Activated CD4-positive, alpha-beta T cell treated with anti-CD3 and anti-CD28 coated beads for 36 hours (primary cell): ENCODE results near the gene OSTM1. TPM values are rescaled to one million over a fixed set of nuclear protein-coding genes. Genes with fewer than 3 reads are reported as not detected.
"Not testable (repeated sequence)": the region's sequence is repeated elsewhere in the genome, so short reads cannot be mapped to it uniquely, and the experiment has no call there.

Source experiments
- ATAC-seq: fragments of 200-7000 bp; cut with Tn5 transposase; one replicate; pipeline ENCODE4 v1.10.0; 2021; ENCODE audit warnings: mild to moderate bottlenecking, moderate library complexity
- CTCF ChIA-PET: fragments of 350-600 bp; sonication (Branson Sonifier 250); formaldehyde crosslinking; loops from one replicate; lab custom pipeline; 2021; ENCODE audit warnings: antibody characterized with exemption; lab: Charles Lee
- POLR2A ChIA-PET: fragments of 350-600 bp; sonication (Branson Sonifier 250); formaldehyde crosslinking; loops from one replicate; lab custom pipeline; 2021; ENCODE audit warnings: antibody characterized with exemption, inconsistent platforms; lab: Charles Lee
- DNase-seq: peaks from one replicate; pipeline ENCODE4 v3.0.0-alpha.2; 2020
- H3K27ac Mint-ChIP-seq: one replicate; pipeline ENCODE4 v1.8.0; 2021; ENCODE audit warnings: mixed read lengths
- H3K27me3 Mint-ChIP-seq: one replicate; pipeline ENCODE4 v1.8.0; 2021; ENCODE audit warnings: mixed read lengths
- H3K36me3 Mint-ChIP-seq: one replicate; pipeline ENCODE4 v1.8.0; 2021; ENCODE audit warnings: low read depth, mixed read lengths
- H3K4me1 Mint-ChIP-seq: one replicate; pipeline ENCODE4 v1.8.0; 2021; ENCODE audit warnings: mixed read lengths
- H3K4me3 Mint-ChIP-seq: one replicate; pipeline ENCODE4 v1.8.0; 2021; ENCODE audit warnings: mild to moderate bottlenecking, moderate library complexity, mixed read lengths
- H3K9me3 Mint-ChIP-seq: one replicate; pipeline ENCODE4 v1.8.0; 2021; ENCODE audit warnings: low read depth, mixed read lengths
- intact Hi-C, 2 experiments: fragments of 100-400 bp; cut with DNase I in 1 of 2; cut with micrococcal nuclease in 1 of 2; formaldehyde crosslinking; loops; one replicate each; pipeline versions ENCODE4 v1.14.2 to v1.15.1; 2022 to 2024; cut with DNase I, micrococcal nuclease
- total RNA-seq, 2 experiments: library from RNA; stranded (reverse); gene quantifications; one replicate each; pipeline ENCODE4 v1.2.3, GENCODE V29; 2021

OSTM1 gene
- total RNA-seq, 2 experiments from 2014 or later: 5.5 to 7.3 TPM

DNA sequence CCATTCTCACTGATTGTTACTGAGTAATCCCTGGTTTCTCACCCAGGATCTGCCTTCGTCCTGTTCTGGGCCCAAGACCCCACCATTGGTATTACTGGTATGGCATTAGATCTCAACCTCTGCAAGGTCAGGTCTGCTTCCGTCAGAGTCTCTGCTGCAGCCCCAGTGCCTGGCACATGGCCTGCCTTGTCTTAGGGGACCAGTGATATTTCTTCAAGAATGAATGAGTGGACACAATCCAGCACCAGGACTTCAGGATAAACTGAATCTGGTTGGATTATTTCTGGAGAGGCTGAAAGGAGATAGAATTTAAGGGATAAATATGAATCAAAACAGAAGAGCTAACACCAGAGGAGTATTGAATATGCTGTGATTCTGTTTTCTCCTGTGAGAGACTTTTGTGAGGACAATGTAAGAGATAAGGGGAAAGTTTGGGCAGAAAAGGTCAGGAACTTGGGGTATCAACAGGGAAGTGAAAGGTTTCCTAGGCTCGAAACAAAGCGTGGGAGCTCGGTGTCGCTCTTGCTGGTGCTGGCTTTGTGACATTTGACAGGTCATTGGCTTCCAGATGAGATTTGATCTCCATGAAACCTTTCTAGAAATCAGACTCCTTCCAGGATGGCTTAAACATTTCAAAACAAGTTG lies 53.9 kb downstream of the OSTM1 start:
- Mint-ChIP-seq H3K4me1 (no peaks in the 10 kb centered on the region), H3K36me3 (no peaks in the 10 kb centered on the region), H3K27ac (no peak overlapping the region), H3K4me3 (no peak overlapping the region), H3K9me3 (no peaks in the 10 kb centered on the region), H3K27me3 (no peaks in the 10 kb centered on the region)
- CTCF ChIA-PET: interaction anchor here (0.9 kb wide), 1 partner anchor 419 kb away, joined by 3 read pairs; no protein-coding TSS in a partner anchor
- POLR2A ChIA-PET: no interaction called here
- ATAC-seq (no peak), DNase-seq (no peak)
- intact Hi-C loops: no loop called here

DNA sequence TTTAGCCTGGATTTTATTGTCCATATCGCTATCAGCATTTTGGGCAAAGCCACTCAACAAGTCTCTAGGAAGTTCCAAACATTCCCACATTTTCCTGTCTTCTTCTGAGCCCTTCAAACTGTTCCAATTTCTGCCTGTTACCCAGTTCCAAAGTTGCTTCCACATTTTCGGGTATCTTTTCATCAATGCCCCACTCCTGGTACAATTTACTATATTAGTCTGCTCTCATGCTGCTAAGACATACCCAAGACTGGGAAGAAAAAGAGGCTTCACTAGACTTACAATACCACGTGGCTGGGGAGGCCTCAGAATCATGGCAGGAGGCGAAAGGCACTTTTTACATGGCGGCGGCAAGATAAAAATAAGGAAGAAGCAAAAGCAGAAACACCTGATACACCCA lies 58.3 kb downstream of the OSTM1 start:
- ATAC-seq, H3K4me1 Mint-ChIP-seq, H3K27ac Mint-ChIP-seq, DNase-seq, H3K9me3 Mint-ChIP-seq, H3K27me3 Mint-ChIP-seq, intact Hi-C loops, H3K36me3 Mint-ChIP-seq, CTCF ChIA-PET, H3K4me3 Mint-ChIP-seq, POLR2A ChIA-PET: not testable (repeated sequence)

DNA sequence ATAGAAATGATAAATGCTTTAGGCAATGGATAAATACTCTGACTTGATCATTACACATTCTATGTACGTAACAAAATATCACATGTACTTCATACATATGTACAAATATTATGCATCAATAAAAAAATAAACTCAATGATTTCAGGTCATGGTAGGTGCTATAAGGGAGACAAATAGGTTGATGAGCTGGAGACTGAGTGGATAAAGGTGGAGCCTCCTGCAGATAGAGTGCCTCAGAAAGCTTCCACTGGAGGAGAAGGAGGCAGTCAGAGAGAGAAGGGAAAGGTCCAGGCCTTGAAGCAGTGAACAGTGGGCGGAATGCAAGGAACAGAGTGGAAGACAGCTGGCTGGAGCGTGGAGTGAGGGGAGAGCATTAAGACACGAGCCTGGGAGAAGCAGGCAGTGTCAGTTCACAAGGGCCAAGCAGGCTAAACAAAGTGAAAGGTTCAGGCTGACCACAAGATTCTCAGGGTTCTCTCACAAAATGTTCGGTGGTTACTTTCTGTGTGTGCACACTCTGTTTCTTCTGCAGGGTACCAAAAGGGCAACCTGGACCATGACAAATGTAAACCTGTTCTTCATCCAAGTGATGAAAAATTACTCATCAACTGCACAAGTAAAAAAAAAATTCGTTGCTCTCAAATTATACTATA lies 60.6 kb downstream of the OSTM1 start:
- DNase-seq (no peak), ATAC-seq (no peak)
- POLR2A ChIA-PET: no interaction called here
- Mint-ChIP-seq H3K27ac (no peak overlapping the region), H3K36me3 (peaks cover 3% of the 10 kb centered on the region), H3K9me3 (peaks cover 6% of the 10 kb centered on the region), H3K27me3 (no peaks in the 10 kb centered on the region), H3K4me1 (no peaks in the 10 kb centered on the region), H3K4me3 (no peak overlapping the region)
- CTCF ChIA-PET: interaction anchor here (0.5 to 0.6 kb wide), 3 partner anchors 38 to 694 kb away, joined by 3 to 4 read pairs (median 3); no protein-coding TSS in a partner anchor
- intact Hi-C loops: no loop called here

DNA sequence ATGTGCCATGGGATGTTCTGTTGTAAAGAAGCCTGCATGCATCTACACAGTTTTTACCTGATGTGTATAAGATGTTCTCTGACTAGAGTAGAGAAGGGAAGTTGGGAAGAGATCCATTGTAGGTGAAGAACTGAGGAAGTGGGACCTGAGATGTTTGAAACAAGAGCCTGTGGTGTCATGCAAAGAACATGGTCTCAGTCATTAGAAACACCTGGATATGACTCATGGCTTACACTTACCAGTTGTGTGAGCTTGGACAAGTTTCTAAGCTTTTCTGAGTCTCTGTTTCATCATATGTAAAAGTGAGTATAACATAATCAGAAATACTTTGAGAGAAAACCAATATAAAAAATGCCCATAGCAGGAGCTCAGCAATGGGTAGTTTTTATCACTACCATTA lies 64.6 kb downstream of the OSTM1 start:
- ChIA-PET POLR2A (no interaction called here), CTCF (interaction anchor here (0.7 kb wide), 1 partner anchor 611 kb away, joined by 3 read pairs; no protein-coding TSS in a partner anchor)
- ATAC-seq (peak; percentile 49), DNase-seq (no peak)
- H3K27me3 Mint-ChIP-seq: no peaks in the 10 kb centered on the region
- no peaks in the 10 kb centered on the region for H3K4me1 Mint-ChIP-seq
- peaks cover 3% of the 10 kb centered on the region for H3K36me3 Mint-ChIP-seq
- no peak overlapping the region for H3K27ac Mint-ChIP-seq
- intact Hi-C loops: no loop called here
- H3K4me3 Mint-ChIP-seq: no peak overlapping the region
- peaks cover 6% of the 10 kb centered on the region for H3K9me3 Mint-ChIP-seq

DNA sequence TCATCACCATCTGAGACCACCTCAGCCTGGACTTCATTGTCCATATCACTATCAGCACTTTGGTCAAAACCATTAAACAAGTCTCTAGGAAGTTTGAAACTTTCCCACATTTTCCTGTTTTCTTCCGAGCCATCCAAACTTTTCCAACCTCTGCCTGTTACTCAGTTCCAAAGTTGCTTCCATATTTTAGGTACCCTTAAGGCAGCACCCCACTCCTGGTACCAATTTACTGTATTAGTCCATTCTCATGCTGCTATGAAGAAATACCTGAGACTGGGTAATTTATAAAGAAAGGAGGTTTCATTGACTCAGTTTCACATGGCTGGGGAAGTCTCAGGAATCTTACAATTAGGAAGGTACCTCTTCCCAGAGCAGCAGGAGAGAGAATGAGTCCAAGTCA lies 65.3 kb downstream of the OSTM1 start:
- H3K4me1 Mint-ChIP-seq, CTCF ChIA-PET, intact Hi-C loops, H3K9me3 Mint-ChIP-seq, H3K27ac Mint-ChIP-seq, H3K27me3 Mint-ChIP-seq, H3K36me3 Mint-ChIP-seq, ATAC-seq, POLR2A ChIA-PET, H3K4me3 Mint-ChIP-seq, DNase-seq: not testable (repeated sequence)

DNA sequence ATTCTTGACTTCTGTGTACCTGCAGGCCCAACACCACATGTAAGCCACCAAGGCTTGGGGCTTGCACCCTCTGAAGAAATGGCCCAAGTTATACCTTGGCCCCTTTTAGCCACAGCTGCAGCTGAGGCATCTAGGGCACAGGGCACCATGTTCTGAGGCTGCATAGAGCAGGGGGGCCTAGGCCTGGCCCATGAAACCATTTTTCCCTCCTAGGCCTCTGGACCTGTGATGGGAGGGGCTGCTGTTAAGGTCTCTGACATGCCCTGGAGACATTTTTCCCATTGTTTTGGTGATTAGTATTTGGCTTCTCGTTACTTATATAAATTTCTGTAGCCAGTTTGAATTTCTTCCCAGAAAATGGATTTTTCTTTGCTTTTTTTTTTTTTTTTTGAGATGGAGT lies 66.2 kb downstream of the OSTM1 start:
- no peak overlapping the region for H3K27ac Mint-ChIP-seq
- intact Hi-C loops: no loop called here
- H3K4me1 Mint-ChIP-seq: no peaks in the 10 kb centered on the region
- DNase-seq (no peak), ATAC-seq (no peak)
- ChIA-PET CTCF (no interaction called here), POLR2A (no interaction called here)
- H3K9me3 Mint-ChIP-seq: peaks cover 6% of the 10 kb centered on the region
- no peaks in the 10 kb centered on the region for H3K27me3 Mint-ChIP-seq
- H3K4me3 Mint-ChIP-seq: no peak overlapping the region
- H3K36me3 Mint-ChIP-seq: peaks cover 3% of the 10 kb centered on the region

DNA sequence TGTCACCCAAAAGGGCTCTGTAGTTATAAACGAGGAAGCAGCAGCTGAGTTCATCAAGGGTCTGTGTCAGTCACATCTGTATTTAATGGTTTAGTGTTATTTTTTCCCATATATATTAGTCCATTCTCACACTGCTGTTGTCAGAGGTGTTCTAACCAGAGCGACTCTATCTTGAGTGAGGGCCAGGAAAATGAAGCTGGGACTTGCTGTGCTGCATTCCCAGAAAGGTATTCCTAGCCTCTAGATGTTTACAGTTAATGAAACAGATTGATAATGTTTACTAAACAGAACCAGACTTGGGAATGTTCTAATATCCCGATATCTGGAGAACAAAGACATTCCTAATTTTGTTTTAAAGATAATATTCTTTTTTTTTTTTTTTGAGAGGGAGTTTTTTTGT lies 68.6 kb downstream of the OSTM1 start:
- Mint-ChIP-seq H3K27me3 (no peaks in the 10 kb centered on the region), H3K27ac (no peak overlapping the region), H3K9me3 (peaks cover 6% of the 10 kb centered on the region), H3K4me3 (no peak overlapping the region), H3K36me3 (peaks cover 3% of the 10 kb centered on the region), H3K4me1 (no peaks in the 10 kb centered on the region)
- intact Hi-C loops: no loop called here
- DNase-seq: no peak
- ChIA-PET POLR2A (no interaction called here), CTCF (interaction anchor here (0.9 kb wide), 1 partner anchor 65 kb away, joined by 3 read pairs; no protein-coding TSS in a partner anchor)
- no peak for ATAC-seq

DNA sequence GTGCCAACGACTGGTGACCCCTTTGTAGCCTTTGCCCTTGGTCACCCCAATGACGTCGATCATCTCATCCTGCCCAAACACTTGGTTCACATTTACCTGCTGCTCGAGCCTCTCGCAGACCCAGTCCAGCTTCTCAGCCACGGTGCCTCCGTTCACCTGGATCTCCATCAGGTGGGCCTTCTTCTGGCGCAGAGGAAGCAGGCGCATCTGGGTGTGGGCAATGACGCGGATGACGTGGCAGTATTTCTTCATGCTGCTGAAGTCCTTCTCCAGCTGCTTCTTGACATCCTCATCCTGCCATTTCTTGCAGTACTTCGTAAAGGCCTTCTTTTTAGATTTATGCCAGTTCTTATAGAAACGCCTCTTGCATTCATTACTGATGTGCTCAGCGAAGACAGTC lies 69.7 kb downstream of the OSTM1 start:
- no peak overlapping the region for H3K4me3 Mint-ChIP-seq

DNA sequence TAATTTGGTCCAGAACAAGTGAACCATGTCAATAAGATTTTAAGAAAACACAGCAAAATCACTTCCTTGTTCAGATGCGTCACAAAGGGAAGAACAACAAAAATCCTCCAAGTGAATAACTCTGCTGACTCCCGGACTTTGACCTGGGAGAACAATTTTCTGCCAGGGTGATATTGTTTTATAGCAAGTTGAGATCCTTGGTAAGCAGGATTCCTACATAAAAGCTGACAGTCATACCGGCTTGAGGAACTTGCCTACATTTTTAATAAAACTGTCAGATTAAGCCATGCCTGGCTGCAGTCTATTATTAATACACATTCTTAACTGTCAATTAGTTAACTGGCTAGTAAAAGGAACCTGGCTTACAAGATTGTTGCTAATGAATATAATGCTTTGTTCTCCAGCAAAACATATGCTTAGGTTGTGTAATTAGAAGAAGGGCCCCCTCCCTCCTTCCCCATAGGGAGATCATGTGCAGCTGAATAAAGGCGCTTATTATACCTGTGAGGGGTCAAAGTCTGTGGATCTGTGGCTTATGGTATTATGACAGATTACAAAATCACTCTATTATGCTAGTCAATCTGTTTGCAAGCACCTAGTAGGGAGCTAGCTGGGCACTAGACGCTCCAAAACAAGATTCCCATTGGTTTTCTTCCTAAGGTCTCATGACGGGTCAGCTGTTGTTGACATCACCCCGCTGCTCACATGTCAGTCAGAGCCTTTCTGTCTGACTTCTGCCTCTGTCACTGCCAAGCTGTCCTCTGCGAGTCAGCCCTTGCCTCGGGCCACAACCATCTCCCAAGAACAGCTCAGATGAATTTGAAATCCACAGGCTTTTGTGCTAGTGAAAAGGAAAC lies 71.9 kb downstream of the OSTM1 start:
- intact Hi-C loops: no loop called here
- peaks cover 3% of the 10 kb centered on the region for H3K27me3 Mint-ChIP-seq
- no peak for DNase-seq
- no peak overlapping the region for H3K4me3 Mint-ChIP-seq
- ATAC-seq: no peak
- ChIA-PET CTCF (interaction anchor here (0.8 kb wide), 1 partner anchor 991 kb away, joined by 3 read pairs; no protein-coding TSS in a partner anchor), POLR2A (interaction anchor here (0.6 kb wide), 1 partner anchor 24 kb away, joined by 3 read pairs; no protein-coding TSS in a partner anchor)
- H3K27ac Mint-ChIP-seq: no peak overlapping the region
- H3K4me1 Mint-ChIP-seq: no peaks in the 10 kb centered on the region
- H3K36me3 Mint-ChIP-seq: no peaks in the 10 kb centered on the region
- H3K9me3 Mint-ChIP-seq: no peaks in the 10 kb centered on the region

More for the DNA sequence above, 69.7 kb downstream of the OSTM1 start:
- no peak for ATAC-seq
- ChIA-PET POLR2A (no interaction called here), CTCF (interaction anchor here (0.7 kb wide), 1 partner anchor 219 kb away, joined by 4 read pairs; no protein-coding TSS in a partner anchor)
- intact Hi-C loops: no loop called here
- H3K4me1 Mint-ChIP-seq: no peaks in the 10 kb centered on the region
- H3K36me3 Mint-ChIP-seq: peaks cover 3% of the 10 kb centered on the region
- no peak for DNase-seq
- H3K27me3 Mint-ChIP-seq: no peaks in the 10 kb centered on the region
- no peak overlapping the region for H3K27ac Mint-ChIP-seq
- peaks cover 6% of the 10 kb centered on the region for H3K9me3 Mint-ChIP-seq

DNA sequence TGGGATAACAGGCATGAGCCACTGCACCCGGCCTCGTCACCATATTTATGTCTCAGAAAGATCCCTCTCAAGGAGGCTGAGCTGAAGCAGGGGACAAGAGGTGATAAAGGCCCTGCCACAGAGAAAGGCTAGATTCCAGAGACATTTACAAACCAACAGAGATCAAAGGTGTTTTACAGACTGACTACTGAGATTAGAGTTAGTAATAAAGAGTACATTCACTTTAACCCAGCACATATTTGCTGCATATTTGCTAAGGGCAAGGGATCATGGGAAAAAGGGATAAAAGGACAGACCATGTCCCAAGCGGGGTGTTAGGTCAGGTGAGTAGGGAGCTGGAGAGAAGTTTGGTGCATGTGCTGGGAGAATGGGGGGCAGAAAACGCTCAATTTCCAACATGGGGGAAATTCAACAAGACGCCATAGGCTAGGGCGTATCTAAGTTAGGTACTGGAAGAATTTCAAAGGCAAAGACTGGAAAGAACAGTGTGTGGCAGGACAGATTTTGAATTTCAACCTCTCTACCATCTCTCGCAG lies 72.8 kb downstream of the OSTM1 start:
- intact Hi-C loops: no loop called here
- ATAC-seq: no peak
- Mint-ChIP-seq H3K27me3 (peaks cover 3% of the 10 kb centered on the region), H3K36me3 (no peaks in the 10 kb centered on the region), H3K4me3 (no peak overlapping the region), H3K4me1 (no peaks in the 10 kb centered on the region), H3K9me3 (no peaks in the 10 kb centered on the region), H3K27ac (no peak overlapping the region)
- no peak for DNase-seq
- CTCF ChIA-PET: no interaction called here
- POLR2A ChIA-PET: no interaction called here

DNA sequence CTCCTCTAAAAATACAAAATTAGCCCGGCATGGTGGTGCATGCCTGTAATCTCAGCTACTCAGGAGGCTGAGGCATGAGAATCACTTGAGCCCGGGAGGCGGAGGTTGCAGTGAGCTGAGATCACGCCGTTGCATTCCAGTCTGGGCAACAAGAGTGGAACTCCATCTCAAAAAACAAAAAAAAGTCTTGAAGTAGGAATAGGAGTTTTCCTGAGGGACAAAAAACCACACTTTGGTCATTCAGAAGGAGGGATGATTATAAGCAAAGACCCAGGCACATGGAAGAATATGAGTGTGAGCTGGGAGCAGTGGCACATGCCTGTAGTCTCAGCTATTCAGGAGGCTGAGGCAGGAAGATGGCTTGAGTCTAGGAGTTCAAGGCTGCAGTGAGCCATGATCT lies 74.3 kb downstream of the OSTM1 start:
- H3K9me3 Mint-ChIP-seq, H3K36me3 Mint-ChIP-seq, intact Hi-C loops, POLR2A ChIA-PET, H3K27ac Mint-ChIP-seq, H3K4me1 Mint-ChIP-seq, H3K27me3 Mint-ChIP-seq, ATAC-seq, DNase-seq, H3K4me3 Mint-ChIP-seq, CTCF ChIA-PET: not testable (repeated sequence)
